Testis (tissue), 2 donors: ENCODE results near the gene HMCN1.

Source experiments
- CTCF ChIP-seq, 3 experiments: fragments of 450-650 bp in 2 of 3; fragments of 200-600 bp in 1 of 3; sonication (generic) in 1 of 3; IDR thresholded peaks; one replicate each; pipeline ENCODE4 v1.5.1; 2016 to 2019; ENCODE audit warnings: antibody characterized with exemption in 3 of 3, mild to moderate bottlenecking in 2 of 3, moderate library complexity in 1 of 3
- POLR2A ChIP-seq: fragments of 450-650 bp; IDR thresholded peaks from one replicate; pipeline ENCODE4 v1.6.1; 2017; ENCODE audit warnings: antibody characterized with exemption, mild to moderate bottlenecking, moderate library complexity

GRCh38 chr1:185803241-185803640, 69.0 kb downstream of the HMCN1 start:
- no peak for TF ChIP-seq POLR2A
- TF ChIP-seq CTCF (IDR thresholded peaks at IDR 0.05) = no peak
